Measurements from ENCODE around the gene ZNF316.
"Not testable (repeated sequence)": the region's sequence is repeated elsewhere in the genome, so short reads cannot be mapped to it uniquely, and the experiment has no call there.

ZNF316 gene

DNA sequence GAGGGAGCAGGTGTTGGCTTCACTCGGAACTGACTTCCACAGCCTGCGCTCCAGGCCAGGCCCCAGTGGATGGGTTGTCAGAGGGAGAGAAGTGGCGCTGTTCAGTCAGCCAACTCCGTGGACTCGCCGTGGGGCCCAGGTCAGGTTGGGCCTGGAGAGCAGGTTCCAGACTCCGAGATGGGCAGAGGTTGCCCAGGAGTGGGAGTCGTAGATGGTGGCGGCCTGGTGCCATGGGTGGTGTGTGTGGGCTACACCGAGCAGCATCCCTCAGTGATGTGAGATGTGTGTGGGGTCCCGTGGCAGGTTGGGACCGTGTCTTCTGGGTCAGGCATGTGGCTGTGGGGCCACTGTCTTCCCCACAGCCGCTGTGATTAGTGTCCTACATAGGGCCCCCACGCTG lies 10.4 kb downstream of the ZNF316 start:
- DNase-seq: no peak

- no peak for DNase-seq
Measured at GRCh38 chr7:6648066-6648814, 11.1 kb downstream of the ZNF316 start.

DNA sequence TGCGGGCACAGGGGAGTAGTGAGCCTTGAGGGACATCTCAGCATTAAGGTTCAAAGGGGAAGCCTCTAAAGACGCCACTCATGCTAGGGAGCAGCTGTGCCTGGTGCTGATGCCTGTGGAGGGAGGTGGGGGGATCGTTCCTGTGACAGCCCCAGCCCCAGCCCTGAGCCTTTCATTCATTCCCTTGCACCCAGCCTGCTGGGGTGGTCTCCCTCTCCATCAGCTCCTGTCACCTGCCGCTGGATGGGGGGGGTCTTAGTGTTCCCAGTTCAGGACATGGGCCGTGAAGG lies 11.6 kb downstream of the ZNF316 start:
- DNase-seq: no peak

DNA sequence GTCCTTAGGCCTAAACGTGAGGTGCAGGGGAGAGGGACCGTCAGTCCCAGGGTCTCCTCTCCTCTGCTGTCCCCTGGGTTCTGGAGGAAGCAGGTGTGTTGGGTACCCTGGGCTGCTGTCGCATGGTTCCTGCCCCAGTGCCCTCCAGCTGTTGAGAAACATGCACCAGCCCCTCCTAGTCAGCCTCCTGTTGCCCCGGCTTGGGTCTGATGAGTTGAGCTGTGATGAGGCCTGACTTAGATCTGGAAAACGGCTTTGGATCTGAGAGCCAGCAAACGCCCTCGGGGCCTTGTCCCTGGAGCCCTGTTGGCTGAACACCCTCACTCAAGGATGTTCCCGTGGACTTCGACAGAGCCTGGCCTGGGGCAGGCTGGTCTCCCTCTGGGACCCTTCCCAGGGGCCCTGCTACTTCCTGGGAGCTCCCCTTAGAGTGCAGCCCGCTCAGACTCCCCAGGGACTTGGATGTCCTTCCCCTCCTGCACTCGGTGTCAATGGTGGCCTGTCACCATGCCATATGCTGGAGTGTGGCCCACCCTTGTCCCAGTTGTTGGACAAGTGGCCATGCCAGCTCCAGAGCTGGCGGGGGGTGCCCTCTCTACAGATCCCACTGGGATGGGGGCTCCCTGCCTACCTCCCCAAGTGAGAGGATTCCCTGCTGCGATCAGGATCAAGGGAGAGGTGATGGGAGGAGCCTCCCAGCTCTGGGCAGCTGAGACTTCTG lies 12.3 kb downstream of the ZNF316 start:
- no peak for DNase-seq

GRCh38 chr7:6650086-6650485 lies 13.0 kb downstream of the ZNF316 start:
- DNase-seq: no peak

GRCh38 chr7:6650521-6651011 lies 13.4 kb downstream of the ZNF316 start:
- DNase-seq: no peak

DNA sequence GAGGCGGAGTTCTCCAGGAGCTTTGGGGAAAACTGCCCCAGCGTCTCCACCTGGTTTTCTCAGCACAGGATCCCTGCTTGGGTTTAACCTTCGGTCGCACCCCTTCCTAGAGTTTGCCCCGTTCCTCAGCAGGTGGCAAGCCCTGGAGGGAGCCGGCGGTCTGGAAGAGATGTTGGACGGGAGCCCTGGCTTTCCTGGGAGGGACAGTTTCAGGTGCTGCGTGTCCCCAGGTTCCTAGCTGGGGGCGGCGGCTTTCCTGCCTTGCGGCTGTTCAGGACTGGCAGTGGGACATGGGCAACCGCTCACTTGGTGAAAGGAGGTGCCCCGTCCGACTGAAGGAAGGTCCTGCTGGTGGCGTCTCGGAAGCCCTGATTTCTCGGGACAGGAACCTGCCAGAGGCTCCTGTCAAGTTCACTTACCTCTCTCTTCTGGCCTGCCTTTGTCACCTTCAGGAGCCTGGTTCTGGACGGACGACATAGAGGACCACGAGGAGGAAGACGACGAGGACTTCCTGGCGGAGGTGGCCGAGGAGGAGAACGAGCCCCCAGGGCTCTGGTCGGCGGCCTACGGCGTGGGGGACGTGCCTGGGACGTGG lies 14.8 kb downstream of the ZNF316 start:
- DNase-seq: no peak

- no peak for DNase-seq
Measured at GRCh38 chr7:6652446-6653011, 15.4 kb downstream of the ZNF316 start.

GRCh38 chr7:6653071-6654003 lies 16.2 kb downstream of the ZNF316 start:
- DNase-seq: no peak

- DNase-seq: no peak
Measured at GRCh38 chr7:6654113-6654841, 17.2 kb downstream of the ZNF316 start.

- DNase-seq: no peak
Measured at GRCh38 chr7:6654842-6655610, 17.9 kb downstream of the ZNF316 start.

GRCh38 chr7:6655636-6656385 lies 18.7 kb downstream of the ZNF316 start:
- DNase-seq: no peak

DNA sequence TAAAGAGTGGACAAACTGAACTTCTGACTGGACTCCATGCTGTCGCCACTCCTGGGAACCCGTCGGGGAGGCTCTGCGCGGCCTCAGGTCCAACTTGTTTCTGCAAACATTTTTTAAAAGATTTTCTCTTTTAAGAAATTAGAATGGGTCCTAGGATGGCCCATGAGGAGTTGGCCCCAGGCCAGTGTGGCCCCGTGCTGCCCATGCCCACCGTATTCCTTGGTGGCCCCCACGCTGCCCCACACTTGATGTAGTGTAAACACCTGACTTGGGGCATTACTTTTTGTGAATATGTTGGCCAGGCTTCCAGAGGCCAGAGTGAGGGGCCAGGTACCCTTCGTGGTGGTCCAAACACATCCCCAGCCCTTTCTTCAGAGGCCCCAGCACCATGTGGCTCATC lies 19.3 kb downstream of the ZNF316 start:
- no peak for DNase-seq

- no peak for DNase-seq
Measured at GRCh38 chr7:6658618-6659345, 21.7 kb downstream of the ZNF316 start.

- DNase-seq: not testable (repeated sequence)
Measured at GRCh38 chr7:6670851-6671250, 33.7 kb downstream of the ZNF316 start.

DNA sequence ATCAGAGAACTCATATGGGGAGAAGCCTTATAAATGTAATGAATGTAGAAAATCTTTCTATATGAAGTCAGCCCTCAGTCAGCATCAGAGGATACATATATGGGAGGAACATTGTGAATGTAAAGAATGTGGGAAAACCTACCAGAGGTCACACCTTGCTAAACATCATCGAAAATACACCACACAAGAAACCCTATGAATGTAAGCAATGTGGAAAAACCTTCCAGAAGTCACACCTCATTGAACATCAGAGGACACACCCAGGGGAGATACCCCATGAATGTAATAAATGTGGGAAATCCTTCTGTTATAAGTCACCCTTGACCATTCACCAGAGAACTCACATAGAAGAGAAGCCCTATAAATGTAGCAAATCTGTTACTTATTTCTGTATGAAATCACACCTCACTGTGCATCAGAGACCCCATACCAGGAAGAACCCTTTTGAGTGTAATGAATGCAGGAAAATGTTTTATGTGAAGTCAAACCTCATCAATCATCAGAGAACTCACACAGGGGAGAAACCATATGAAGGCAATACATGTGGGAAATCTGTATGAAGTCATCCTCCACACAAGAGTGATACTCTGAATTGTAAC lies 38.8 kb downstream of the ZNF316 start:
- no peak for DNase-seq

GRCh38 chr7:6680146-6680545 lies 43.0 kb downstream of the ZNF316 start:
- no peak for DNase-seq

GRCh38 chr7:6691103-6691502 lies 54.0 kb downstream of the ZNF316 start:
- DNase-seq: no peak

DNA sequence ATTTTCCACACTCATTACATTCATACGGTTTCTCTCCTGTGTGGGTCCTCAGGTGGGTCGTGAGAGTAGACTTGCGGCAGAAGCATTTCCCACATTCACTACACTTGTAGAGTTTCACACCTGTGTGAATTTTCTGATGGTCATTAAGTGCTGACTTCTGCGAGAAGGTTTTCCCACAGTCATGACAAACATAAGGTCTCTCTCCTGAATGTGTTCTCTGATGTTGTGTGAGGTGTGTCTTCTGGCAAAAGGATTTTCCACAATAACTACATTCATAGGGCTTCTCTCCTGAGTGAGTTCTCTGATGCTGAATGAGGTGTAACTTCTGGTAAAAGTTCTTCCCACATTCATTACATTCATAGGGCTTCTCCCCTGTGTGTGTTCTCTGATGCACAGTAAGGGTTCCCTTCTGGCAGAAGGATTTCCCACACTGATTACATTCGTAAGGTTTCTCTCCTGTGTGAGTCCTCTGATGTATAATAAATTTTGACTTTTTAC lies 54.5 kb downstream of the ZNF316 start:
- no peak for DNase-seq

Measured in activated CD4-positive, alpha-beta T cell treated with anti-CD3 and anti-CD28 coated beads, Interleukin-2, amount 50 U/mL, for 4 hours (primary cell).